HG03139 (cell line): ENCODE data around the gene LETM1.

ENCODE experiments used
- ATAC-seq: cut with Tn5 transposase; IDR thresholded peaks from one replicate; pipeline ENCODE4 v1.9.1; 2021; ENCODE audit not compliant: unreplicated experiment

The LETM1 gene

GRCh38 chr4:1873291-1873690, 17.3 kb upstream of the LETM1 start:
- no peak for ATAC-seq

DNA sequence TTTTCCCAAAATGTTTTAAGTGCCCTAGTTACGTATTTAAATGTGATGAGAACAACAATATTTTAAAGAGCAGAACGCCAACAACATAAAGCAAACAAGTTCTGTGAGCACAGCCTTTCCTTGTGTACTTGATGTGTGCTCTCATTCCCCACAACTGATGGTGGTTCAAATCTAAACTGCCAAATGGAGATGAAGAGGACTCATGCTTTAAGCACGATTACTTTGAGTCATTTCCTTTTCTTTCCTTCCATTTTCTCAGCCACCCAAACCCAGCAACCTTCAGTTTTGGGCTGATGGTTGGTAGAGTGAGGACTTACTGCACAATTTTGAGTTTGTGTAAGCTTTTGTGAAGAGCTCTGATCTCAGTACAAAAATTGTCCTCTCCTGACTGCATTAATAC, 16.9 kb upstream of the LETM1 start:
- ATAC-seq, result no peak

GRCh38 chr4:1871471-1872021, 15.6 kb upstream of the LETM1 start:
- peak; percentile 6 for ATAC-seq

GRCh38 chr4:1870578-1871443, 14.9 kb upstream of the LETM1 start, which contains the start of gene NSD2:
Gene NSD2 (plus strand): TSS chr4:1871393. CDS start chr4:1900655, 29,262 bp downstream.
- peak; percentile 54 for ATAC-seq

DNA sequence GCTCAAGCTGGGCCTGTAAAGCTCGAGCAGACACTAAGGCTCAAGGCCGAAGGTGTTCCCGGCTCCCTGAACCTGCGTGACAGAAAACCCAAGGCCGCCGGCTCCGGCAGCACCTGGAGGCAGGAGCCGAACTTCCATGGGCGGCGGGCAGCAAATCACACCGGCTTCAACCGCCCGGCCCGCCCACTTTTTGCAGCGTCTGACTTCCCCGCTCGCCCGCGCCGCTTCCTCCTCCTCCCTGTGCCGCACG, 14.3 kb upstream of the LETM1 start:
- peak; percentile 30 for ATAC-seq

- ATAC-seq, result peak; percentile 5
Observed at GRCh38 chr4:1869530-1870327, 13.8 kb upstream of the LETM1 start.

GRCh38 chr4:1868912-1869311, 13.0 kb upstream of the LETM1 start:
- no peak for ATAC-seq

GRCh38 chr4:1868293-1868692, 12.3 kb upstream of the LETM1 start:
- ATAC-seq, result no peak

- ATAC-seq, result no peak
Observed at GRCh38 chr4:1866189-1866661, 10.3 kb upstream of the LETM1 start.

DNA sequence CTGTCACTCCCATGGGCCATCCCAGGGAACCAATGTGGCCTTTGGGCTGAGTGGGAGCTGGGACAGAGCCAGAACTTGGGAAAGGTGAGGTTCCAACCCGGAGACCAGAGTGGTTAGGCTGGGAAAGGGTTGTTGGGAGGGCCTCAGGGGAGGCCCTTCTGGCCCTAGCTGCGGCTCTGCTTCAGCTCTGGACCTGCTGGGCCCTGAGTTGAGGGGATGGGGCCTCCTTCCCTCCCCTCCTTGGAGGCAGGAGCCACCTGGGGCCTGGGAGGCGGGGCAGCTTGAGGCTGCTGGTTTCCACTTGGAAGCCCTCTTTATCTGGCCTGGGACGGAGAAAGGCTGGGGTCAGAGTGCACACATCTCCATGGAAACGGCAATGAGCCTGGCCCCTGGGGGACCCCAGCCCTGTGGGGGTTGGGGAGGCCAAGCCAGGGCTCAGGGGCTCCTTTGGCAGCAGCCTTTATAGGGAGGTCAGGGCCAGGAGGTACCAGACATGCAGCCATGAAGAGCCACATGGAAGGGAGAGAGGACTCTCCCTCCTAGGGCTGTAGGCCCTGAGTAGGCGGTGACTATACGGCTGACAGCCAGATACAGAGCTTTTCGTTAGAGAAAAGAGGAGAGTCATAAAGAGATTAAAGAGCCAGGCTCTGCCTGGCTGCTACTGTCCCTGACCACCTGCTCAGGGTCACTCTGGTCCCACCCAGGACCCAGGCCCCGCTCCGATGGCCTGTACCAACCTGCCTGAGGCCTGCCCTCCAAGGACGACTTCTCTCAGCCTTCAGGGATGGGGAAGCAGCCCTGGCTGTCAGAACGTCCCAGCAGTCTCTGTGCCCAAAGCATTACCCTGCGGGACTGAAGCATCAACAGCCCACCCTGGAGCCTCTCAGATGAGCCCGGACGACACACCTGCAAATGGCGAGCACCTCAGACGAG, 8.4 kb upstream of the LETM1 start:
- no peak for ATAC-seq

GRCh38 chr4:1863297-1864033, 7.5 kb upstream of the LETM1 start:
- ATAC-seq, result no peak

DNA sequence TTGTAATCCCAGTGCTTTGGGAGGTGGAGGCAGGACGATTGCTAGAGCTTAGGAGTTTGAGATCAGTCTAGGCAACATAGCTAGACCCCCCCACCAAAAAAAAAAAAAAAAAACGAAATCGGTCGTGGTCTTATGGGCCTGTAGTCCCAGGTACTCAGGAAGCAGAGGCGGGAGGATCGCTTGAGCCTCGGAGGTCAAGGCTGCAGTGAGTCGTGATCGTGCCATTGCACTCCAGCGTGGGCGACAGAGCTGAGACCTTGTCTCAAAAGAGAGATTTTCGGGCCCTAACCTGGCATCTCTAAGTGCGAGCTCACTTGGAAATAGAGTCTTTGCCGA, 7.0 kb upstream of the LETM1 start:
- ATAC-seq, result no peak

DNA sequence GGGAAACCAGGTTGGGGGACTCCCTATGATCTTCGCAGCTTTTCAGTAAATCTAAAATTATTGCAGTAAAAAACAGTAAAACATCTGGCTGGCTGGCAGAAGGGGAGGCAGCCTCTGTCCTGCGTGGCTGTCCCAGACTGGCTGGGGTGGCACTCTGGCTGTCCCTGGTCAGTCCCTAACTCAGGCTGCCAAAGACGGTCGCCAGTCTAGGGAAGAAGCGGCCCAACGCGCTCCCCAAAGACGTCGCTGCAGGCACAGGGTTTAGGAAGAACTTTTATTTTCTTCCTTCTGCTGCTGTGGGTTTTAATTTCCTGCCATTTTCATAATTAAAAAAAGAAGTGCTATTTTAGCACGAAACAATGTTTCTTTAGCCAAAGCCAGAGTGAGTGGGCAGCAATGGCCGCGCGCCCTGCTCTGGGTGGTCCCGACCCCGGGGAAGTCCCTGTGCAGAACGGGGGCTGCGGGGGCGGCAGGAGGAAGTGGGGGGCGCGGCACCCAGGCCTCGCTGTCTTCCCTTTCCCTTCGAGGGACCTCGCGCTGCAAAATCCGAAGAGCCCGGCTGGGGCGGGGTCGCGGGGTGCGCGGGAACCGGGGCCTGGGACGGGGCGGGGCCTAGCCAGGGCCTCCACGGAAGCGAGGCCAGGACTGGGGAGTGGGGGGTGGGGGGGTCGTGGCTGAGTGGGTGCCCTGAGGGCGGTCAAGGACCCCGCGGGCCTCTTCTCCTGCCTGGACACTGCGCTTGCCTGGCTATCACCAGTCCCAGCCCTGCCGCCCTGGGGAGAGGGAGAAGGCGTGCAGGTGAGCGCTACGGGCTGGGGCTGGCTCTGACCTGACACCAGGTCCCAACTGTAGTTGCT, 6.3 kb upstream of the LETM1 start:
- ATAC-seq, result no peak

GRCh38 chr4:1859389-1859753, 3.4 kb upstream of the LETM1 start:
- ATAC-seq, result no peak

DNA sequence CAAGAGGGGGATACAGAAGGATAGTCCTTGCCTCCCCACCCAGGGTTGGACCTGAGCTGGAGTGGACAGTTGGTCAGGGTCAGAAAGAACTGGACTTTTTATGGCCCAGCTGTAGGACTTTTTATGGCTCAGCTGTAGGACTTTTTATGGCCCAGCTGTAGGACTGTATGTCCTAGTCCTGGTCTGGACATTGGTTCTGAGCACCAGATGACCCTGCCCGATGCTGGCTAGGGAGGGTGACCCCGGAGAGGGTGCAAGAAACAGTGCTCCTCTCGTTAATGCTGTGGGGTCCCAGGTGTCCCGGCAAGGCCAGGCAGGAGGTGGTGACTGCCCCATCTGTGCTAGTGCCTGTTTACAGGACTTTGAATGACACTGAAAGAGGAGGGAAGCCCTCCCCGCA, 2.0 kb upstream of the LETM1 start:
- ATAC-seq, result no peak

DNA sequence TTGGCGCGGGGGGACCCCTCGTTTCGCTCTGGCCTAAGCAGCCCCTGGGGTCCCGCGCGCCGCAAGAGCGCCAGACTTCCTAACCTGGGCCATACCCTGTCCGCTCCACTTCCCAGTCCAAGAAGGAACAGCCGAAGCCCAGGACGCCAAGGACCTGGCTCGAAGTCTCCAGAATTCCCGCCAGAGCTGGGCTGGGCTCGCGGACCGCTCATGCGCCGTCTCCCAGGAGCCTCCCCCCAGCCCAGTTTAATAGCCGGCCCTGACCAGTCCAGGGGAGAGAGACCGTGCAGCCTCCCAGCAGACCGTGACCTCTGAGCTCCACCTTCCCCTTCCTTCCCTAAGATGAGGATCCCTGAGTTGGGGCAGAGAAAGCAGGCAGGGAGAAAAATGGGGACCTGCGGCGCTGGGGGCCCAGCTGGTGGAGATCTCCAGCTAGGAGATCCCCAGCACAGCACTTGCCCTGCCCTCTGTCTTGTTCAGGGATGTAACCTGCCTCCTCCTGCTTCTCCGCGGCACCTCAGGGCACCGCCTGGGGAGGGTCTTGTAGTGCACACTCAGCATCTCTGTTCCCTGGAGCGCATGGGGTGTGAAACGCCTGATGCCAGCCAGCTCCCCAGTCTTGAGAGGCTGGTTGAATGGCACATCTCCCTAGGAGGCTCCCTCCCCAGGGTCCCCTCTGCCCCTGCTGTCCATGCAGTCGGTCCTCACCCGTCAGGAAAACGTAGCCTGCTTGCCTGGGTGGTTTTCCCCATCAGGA, 1.2 kb upstream of the LETM1 start:
- no peak for ATAC-seq

GRCh38 chr4:1855333-1856070, 454 bp downstream of the LETM1 start:
- ATAC-seq, result peak; percentile 25

- ATAC-seq, result no peak
Observed at GRCh38 chr4:1854752-1855151, 1.2 kb downstream of the LETM1 start.
